IPS-18a (cell line): ENCODE data around the gene SP7.

Experiments used
- H3K27ac ChIP-seq: one replicate; pipeline ENCODE4 v1.5.1; 2013; ENCODE audit warnings: low read length
- H3K27me3 ChIP-seq: one replicate; pipeline ENCODE4 v1.6.1; 2013; ENCODE audit warnings: mild to moderate bottlenecking, low read length; ENCODE audit not compliant: control insufficient read depth, insufficient read depth
- H3K36me3 ChIP-seq: one replicate; pipeline ENCODE4 v1.6.1; 2013; ENCODE audit warnings: low read depth, low read length; ENCODE audit not compliant: control insufficient read depth
- H3K4me1 ChIP-seq: one replicate; pipeline ENCODE4 v1.6.1; 2013; ENCODE audit warnings: low read depth, low read length; ENCODE audit not compliant: control insufficient read depth
- H3K4me3 ChIP-seq: one replicate; pipeline ENCODE4 v1.5.1; 2013; ENCODE audit warnings: low read length
- H3K9ac ChIP-seq: one replicate; pipeline ENCODE4 v1.6.1; 2013; ENCODE audit warnings: mild to moderate bottlenecking, low read length, moderate library complexity
- H3K9me3 ChIP-seq: one replicate; pipeline ENCODE4 v1.6.1; 2013; ENCODE audit warnings: low read depth, low read length; ENCODE audit not compliant: control insufficient read depth

SP7 gene

DNA sequence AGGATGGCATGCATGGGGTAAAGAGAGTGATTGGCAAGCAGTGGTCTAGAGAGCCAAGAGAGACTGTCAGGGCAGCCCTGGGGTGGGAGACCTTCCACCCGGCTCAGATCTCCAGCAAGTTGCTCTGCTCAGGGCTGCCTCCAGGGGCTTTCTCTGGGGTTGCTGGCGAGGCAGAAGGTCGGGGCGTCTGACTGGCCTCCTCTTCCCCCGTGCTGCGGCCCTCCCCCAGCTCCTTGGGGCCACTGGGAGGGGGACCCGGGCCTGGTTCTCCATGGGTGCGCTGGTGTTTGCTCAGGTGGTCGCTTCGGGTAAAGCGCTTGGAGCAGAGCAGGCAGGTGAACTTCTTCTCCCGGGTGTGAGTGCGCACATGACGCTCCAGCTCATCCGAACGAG, 8.1 kb downstream of the SP7 start:
- peaks cover 53% of the 10 kb centered on the region for H3K27me3 ChIP-seq

DNA sequence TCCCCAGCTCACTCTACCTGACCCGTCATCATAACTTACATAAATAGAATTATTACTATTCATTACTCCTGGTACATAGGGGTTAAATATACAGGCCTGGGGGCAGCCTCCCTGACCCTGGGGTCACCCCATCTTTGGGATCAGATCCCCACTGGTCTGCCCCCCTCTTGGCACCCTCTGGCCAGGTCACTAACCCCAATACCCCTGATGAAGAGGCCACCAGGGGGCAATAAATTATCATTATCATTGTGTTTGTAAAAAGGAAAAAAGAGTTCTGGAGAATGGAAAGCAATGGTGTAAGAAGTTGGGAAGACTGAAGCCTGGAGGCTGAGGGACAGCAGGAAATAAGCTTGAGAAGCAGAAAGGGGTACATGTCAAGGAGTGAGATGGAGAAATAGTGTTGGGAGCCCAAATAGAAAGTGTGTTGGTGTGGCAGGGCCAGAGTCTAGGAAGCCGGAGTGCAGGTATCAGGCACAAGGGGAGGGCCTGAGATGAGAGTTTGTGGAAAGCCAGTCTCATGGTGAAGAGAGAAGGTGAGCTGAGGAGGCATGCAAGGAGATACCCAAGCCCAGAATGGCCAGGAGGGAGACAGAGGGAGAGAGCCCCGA, 8.6 kb downstream of the SP7 start:
- H3K4me1 ChIP-seq = peaks cover 8% of the 10 kb centered on the region
- H3K27ac ChIP-seq = no peak overlapping the region
- no peaks in the 10 kb centered on the region for H3K9me3 ChIP-seq
- peaks cover 58% of the 10 kb centered on the region for H3K27me3 ChIP-seq
- H3K4me3 ChIP-seq = no peak overlapping the region
- H3K36me3 ChIP-seq = no peaks in the 10 kb centered on the region
- no peak overlapping the region for H3K9ac ChIP-seq

More for the DNA sequence above, 8.1 kb downstream of the SP7 start:
- Histone ChIP-seq H3K4me1 (peaks cover 8% of the 10 kb centered on the region), H3K4me3 (no peak overlapping the region), H3K9ac (no peak overlapping the region), H3K36me3 (no peaks in the 10 kb centered on the region), H3K9me3 (no peaks in the 10 kb centered on the region), H3K27ac (no peak overlapping the region)

DNA sequence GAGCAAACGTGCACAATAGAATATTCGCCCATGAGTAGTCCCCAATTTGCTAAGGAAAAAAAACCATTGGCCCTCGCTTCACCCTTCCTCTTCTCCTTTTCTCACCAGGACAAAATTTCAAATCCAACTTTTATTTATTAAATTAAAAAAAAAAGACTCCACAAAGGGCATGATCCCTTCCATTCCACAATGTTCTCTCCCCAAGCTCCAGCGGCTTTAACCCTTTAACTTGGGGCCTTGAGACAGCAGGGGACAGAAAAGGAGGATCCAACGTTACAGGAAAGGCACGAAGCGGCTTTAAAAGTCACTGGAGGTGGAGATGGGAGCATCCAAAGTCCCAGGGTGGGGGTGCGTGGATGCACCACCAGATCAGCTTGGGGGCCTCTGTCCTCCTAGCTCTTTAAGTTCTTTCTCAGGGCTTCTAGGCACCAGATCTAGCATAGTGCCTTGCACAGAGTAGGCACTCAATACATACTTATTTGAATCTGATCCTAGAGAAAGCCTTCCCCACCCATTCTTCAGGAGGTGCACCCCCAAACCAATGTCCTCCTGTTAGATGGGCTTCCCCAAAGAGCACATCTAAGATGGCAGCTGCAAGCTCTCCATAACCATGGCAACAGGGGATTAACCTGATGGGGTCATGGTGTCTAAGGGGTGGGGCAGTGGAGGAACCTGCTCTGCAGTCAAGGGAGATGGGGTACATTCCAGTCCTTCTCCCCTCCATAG, 9.5 kb downstream of the SP7 start:
- Histone ChIP-seq H3K4me3 (peak overlapping the region; percentile 58), H3K36me3 (no peaks in the 10 kb centered on the region), H3K27ac (no peak overlapping the region), H3K9me3 (no peaks in the 10 kb centered on the region), H3K9ac (no peak overlapping the region), H3K4me1 (peaks cover 11% of the 10 kb centered on the region), H3K27me3 (peaks cover 61% of the 10 kb centered on the region)

DNA sequence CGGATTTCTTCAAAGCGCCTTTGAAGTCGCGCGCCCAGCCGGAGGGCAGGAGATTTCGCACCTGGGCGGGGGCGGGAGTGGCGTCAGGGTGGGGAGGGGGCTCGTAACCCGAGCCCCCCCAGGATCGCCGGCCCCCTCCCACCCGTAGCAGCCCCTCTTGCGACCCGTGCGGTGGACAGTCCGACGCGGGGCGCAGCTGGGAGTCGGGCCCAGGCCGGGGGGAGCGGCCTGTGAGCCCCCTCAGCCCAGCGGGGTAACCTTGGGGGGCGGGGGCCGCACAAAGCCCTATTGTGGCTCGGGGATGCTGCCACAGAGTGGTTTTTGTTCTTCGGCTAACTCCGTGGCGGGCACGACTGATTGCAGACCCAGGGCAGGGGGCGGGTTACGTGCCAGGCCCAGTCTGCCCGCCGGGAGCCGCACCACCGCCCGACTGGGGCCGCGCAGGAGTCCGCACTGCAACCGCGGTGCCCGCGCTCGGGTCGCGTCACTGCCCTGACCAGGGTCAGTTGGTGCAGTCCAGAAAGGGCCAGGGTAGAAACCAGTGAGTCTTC, 10.6 kb downstream of the SP7 start:
- Histone ChIP-seq H3K4me3 (peak overlapping the region; percentile 58), H3K4me1 (peaks cover 12% of the 10 kb centered on the region), H3K36me3 (no peaks in the 10 kb centered on the region), H3K9ac (peak overlapping the region; percentile 53), H3K9me3 (no peaks in the 10 kb centered on the region), H3K27ac (no peak overlapping the region), H3K27me3 (peaks cover 61% of the 10 kb centered on the region)

DNA sequence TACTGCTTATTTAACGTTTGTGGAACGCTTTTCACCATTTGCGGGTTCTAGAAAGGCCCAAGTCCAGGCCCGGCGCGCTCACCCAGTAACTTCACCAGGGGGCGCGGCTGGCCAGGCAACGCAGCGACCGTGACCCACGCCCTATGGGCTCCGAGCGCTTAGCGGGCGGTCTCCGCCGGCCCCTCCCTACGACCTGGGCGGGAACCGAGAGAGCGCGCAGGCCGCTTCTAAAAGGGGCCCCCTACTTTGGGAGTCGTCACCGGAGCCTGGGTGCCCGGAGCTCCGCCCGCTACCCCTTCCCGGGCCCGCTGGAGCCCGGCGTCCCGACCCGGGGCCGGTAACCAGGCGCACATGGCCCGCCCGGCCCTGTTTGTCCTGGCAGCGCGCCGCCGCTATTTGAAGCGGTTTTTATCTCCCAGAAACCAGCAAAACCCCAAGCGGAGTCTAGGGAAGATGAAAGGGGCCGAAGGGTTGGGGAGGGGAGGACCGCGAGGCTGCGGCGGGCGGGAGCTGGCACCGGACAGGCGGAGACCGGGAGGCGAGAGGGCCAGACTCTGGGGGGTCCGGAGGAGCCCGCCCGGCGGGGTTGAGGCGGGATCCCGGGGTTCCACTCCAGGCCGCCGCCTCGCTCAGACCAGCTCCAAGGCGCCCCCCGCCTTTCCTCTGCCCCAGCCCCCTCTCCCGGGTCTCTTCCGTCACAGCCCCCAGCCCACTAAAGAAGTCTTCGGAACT, 11.2 kb downstream of the SP7 start:
- Histone ChIP-seq H3K9ac (peak overlapping the region; percentile 53), H3K9me3 (no peaks in the 10 kb centered on the region), H3K36me3 (no peaks in the 10 kb centered on the region), H3K4me1 (peaks cover 12% of the 10 kb centered on the region), H3K27me3 (peaks cover 61% of the 10 kb centered on the region), H3K4me3 (peak overlapping the region; percentile 58), H3K27ac (no peak overlapping the region)

DNA sequence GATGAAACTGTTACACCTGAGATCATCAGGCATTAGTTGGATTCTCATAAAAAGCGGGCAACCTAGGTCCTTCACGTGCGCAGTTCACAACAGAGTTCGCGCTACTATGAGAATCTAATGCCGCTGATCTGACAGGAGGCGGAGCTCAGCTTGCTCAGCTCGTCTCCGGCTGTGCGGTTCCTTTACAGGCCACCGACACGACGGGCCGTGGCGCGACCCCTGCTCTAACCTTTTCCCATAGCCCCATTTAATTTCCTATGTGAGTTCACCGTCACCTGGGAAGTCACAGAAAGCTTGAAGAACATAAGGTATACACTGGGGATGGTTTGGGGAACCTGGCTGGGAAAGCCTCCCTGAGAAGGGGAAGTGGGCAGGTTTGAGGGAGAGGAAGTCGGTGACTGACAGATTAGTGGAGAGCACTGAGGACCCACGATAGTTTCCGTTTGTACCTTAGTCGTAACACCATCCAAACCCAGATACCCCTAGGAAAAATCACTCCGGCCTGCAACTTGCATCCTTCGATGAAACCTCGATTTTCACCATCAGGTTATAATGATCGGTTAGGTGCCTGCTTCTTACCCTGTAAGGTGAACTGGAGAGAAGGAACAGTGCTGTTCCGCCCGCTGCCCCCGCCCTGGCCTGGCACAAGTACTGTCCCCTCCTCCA, 11.9 kb downstream of the SP7 start:
- peaks cover 61% of the 10 kb centered on the region for H3K27me3 ChIP-seq
- no peak overlapping the region for H3K27ac ChIP-seq
- H3K9me3 ChIP-seq = no peaks in the 10 kb centered on the region
- peaks cover 12% of the 10 kb centered on the region for H3K4me1 ChIP-seq
- H3K36me3 ChIP-seq = peaks cover 2% of the 10 kb centered on the region
- H3K9ac ChIP-seq = peak overlapping the region; percentile 53
- H3K4me3 ChIP-seq = peak overlapping the region; percentile 58

DNA sequence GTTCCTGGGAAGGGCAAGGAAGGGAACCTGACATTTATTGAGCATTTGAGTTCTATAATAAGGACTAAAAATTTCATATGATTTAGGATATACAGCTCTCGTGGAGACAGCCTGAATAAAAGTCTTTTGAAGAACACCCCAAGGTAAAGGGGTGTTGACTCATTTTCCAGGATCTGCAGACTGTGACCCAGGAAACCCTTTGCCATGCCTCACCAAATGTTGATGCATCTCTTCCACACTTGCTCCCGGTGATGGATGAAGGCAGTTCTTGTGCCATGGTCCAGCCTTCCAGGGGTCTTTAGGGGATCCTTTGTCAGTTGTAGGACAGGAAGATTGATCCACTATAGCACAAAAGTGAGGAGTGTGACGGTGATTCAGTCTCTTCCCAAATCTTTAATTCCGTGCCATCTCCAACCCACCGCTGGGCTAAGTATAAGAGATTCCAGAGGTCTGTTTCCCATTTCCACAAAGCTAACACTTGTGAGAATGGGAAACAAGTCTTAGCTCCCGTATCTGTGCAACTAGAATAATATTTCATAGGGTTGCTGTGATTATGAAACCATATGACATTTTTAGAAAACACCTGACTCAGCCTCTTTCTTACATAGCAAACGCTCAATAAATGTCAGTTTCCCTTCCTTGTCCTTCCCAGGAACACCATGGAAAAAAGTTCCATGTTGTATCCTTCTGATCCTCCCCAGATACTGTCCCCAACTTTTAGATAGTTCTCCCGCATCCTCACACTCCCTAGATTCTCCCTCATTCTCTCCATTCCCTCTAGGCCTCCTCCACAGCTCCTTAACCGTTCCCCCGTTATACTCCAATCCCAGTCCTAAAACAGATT, 15.6 kb downstream of the SP7 start:
- Histone ChIP-seq H3K4me3 (peak overlapping the region; percentile 79), H3K27ac (no peak overlapping the region), H3K27me3 (peaks cover 27% of the 10 kb centered on the region), H3K36me3 (peaks cover 25% of the 10 kb centered on the region), H3K9me3 (no peaks in the 10 kb centered on the region), H3K4me1 (peaks cover 12% of the 10 kb centered on the region), H3K9ac (peak overlapping the region; percentile 88)

DNA sequence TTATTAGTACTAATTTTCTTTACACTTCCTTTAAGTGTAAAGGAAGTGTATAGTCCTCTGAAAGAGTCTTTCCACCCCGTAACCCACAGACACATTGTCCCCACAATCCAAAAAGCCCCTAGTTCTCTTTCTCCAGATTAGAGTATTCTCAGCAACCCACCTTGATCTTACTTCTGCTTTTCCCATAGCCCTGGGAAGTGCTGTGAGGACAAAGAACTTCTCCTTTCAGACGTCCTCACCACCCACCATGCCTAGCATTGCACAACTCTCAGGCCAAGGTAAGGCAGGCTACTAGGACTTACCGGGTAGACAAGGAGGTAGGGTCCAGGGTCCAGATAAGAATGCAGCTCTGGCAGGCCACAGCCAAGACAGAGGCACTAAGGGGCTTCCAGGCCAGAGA, 22.2 kb downstream of the SP7 start:
- Histone ChIP-seq H3K36me3 (peaks cover 48% of the 10 kb centered on the region), H3K4me1 (no peaks in the 10 kb centered on the region), H3K9ac (no peak overlapping the region), H3K9me3 (no peaks in the 10 kb centered on the region), H3K4me3 (no peak overlapping the region), H3K27ac (no peak overlapping the region), H3K27me3 (no peaks in the 10 kb centered on the region)

DNA sequence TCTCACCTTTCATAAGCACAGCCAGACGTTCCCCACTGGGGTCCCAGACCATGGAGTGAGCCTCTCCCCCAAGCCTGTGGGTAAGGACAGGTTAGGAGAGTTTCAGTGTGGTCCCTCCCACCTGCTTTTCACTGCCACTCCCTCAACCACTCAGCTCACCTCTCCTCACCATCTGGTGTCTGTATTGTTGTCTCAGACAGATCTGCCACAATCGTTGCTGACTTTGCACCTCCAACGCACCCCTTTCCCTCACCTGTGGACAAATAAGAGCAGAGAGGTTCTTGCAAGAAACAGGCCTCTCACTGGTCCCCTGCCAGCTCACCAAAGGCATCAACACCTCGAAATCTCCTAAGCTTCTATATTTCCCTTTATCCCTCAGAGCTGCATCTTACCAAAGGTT, 27.9 kb downstream of the SP7 start:
- H3K27me3 ChIP-seq = no peaks in the 10 kb centered on the region
- H3K9ac ChIP-seq = no peak overlapping the region
- peaks cover 55% of the 10 kb centered on the region for H3K36me3 ChIP-seq
- H3K9me3 ChIP-seq = no peaks in the 10 kb centered on the region
- H3K4me3 ChIP-seq = no peak overlapping the region
- H3K27ac ChIP-seq = no peak overlapping the region
- no peaks in the 10 kb centered on the region for H3K4me1 ChIP-seq

DNA sequence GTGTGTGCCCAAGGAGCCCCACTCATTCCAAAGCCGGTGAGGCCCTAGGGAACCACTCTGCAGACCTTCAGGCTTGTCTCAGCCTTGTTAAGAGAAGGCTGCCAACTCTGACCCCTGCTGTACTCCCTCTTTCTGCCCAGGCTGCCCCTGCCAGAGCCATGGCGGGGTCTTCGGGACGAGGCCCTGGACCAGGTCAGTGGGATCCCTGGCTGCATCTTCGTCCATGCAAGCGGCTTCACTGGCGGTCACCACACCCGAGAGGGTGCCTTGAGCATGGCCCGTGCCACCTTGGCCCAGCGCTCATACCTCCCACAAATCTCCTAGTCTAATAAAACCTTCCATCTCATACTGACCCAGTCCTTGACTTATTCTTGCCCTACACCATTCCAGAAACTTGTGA, 29.3 kb downstream of the SP7 start:
- Histone ChIP-seq H3K9me3 (no peaks in the 10 kb centered on the region), H3K9ac (no peak overlapping the region), H3K4me3 (no peak overlapping the region), H3K27me3 (no peaks in the 10 kb centered on the region), H3K4me1 (no peaks in the 10 kb centered on the region), H3K36me3 (peaks cover 69% of the 10 kb centered on the region), H3K27ac (no peak overlapping the region)
